Measurements from ENCODE around the gene GPC1. TPM values are rescaled to one million over a fixed set of nuclear protein-coding genes. Genes with fewer than 3 reads are reported as not detected.
A peak's percentile ranks its signal among the peaks of the same experiment; 100 is the strongest.

Gene GPC1
- total RNA-seq, 4 donors from 2014 or later = 4.4 to 18.2 (median 7.1) TPM

DNA sequence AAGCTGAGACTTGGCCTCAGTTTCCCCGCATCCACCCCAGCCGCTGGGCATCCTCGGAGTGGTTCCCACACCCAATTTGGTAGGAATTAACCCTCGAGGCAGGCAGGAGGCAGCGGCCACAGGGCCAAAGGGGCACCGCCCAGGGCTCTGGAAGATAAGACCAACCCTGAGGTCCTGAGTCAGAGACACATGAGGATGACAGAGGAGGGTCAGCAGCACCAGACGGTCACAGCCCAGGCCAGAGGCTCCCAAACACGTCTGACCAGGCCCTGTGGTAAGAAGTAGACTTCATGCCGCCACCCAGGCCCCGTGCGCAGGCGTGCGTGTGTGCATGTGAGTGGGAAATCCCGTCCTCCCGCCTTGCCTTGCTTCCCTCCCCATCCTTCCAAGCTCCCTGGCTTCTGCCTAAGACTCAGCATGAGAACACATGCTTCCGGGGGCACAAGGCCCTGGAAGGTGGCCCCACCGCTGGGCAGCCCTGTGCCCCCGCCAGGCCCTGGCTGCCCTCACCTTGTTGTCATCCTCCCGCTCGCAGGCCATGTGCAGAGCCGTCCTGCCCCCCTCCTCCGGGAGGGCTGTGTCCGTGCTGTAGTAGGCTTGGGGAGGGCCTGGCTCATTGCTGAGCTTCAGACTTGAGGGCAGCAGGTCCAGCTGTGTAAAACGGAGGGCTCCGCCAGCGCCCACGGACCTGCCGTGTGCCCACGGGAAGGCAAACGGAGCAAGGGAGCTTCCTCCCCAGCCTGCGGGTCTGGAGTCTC lies 76.1 kb downstream of the GPC1 start:
- Histone ChIP-seq H3K27me3 (no peaks in the 10 kb centered on the region), H3K4me3 (no peak overlapping the region), H3K36me3 (peaks cover 0 to 15% (median 0%) of the 10 kb centered on the region in 3 donors), H3K4me1 (peaks cover 0 to 4% (median 4%) of the 10 kb centered on the region in 4 donors), H3K9me3 (no peaks in the 10 kb centered on the region), H3K27ac (no peak overlapping the region)
- DNase-seq = peak in 1 of 3 donors; percentile 39
- TF ChIP-seq, protein P1, sequence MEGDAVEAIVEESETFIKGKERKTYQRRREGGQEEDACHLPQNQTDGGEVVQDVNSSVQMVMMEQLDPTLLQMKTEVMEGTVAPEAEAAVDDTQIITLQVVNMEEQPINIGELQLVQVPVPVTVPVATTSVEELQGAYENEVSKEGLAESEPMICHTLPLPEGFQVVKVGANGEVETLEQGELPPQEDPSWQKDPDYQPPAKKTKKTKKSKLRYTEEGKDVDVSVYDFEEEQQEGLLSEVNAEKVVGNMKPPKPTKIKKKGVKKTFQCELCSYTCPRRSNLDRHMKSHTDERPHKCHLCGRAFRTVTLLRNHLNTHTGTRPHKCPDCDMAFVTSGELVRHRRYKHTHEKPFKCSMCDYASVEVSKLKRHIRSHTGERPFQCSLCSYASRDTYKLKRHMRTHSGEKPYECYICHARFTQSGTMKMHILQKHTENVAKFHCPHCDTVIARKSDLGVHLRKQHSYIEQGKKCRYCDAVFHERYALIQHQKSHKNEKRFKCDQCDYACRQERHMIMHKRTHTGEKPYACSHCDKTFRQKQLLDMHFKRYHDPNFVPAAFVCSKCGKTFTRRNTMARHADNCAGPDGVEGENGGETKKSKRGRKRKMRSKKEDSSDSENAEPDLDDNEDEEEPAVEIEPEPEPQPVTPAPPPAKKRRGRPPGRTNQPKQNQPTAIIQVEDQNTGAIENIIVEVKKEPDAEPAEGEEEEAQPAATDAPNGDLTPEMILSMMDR (IDR thresholded peaks at IDR 0.05) = no peak
- TF ChIP-seq POLR2A (IDR thresholded peaks at IDR 0.05) = no peak

DNA sequence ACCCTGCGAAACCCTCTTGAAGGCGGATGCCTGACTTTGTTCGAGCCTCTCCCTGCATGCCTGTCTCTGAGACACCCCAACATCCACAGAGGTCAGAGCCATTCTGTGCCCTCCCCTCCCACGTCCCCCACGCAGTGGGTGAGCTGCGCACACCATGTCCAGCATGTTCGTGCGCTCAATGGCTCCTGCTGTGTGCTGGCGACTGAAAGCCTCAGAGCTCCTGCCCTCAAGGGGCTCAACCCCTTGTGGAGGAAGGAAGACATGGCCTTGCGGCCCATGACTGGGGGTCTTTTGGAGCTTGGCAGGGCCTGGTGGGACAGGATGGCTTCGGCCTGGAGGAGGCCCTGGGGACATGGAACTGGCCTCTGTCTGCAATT lies 76.6 kb downstream of the GPC1 start:
- no peak for TF ChIP-seq POLR2A (IDR thresholded peaks at IDR 0.05)
- TF ChIP-seq, protein P1 (IDR thresholded peaks at IDR 0.05) = no peak
- peaks cover 0 to 4% (median 4%) of the 10 kb centered on the region in 4 donors for H3K4me1 ChIP-seq
- H3K4me3 ChIP-seq = no peak overlapping the region
- H3K27ac ChIP-seq = no peak overlapping the region
- no peak for DNase-seq
- no peaks in the 10 kb centered on the region for H3K27me3 ChIP-seq
- H3K9me3 ChIP-seq = no peaks in the 10 kb centered on the region
- H3K36me3 ChIP-seq = peaks cover 0 to 15% (median 0%) of the 10 kb centered on the region in 3 donors

DNA sequence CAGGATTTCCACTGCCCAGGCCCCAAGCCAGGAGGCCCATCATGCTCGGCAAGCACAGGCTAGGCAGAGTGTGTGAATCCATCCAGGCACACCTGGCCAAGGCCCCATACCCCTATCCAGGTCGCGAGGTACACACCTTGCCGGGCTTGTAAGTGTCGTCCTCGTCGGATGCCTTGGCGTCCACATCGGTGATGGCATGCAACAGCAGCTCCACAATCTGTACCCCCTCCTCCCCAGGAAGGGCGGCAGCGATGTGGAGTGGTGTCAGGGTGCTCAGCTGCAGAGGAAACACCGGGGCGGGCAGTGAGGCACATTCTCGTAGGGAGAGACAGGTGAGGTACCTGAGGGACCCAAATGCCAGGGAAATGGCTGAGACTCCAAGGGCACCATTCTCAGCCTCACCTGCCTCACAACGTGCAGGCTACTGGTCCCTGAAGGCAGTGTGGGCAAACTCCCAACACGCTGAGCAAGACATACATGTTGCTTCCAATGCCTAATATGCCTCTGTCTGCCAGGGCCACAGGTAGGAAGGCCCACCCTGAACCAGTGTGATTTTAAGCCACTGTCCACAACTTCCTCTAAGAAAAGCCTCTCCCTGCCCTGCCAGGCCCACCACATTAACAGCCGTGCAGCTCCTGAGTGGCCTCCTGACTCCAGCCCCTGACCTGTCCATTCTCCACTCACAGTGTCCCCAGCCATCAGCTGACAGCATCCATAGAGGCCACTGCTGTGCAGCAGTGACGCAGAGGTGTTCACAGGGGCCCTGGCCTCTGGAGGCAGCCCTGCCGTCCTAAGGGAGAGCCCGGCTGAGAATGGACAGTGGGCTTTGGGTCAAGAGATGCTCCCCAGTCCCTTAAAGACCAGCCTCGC lies 77.4 kb downstream of the GPC1 start:
- H3K36me3 ChIP-seq = peaks cover 0 to 15% (median 0%) of the 10 kb centered on the region in 3 donors
- H3K4me3 ChIP-seq = no peak overlapping the region
- no peaks in the 10 kb centered on the region for H3K27me3 ChIP-seq
- H3K9me3 ChIP-seq = no peaks in the 10 kb centered on the region
- H3K4me1 ChIP-seq = peaks cover 0 to 4% (median 4%) of the 10 kb centered on the region in 4 donors
- DNase-seq = peak in 1 of 3 donors; percentile 36
- no peak overlapping the region for H3K27ac ChIP-seq
- TF ChIP-seq POLR2A (IDR thresholded peaks at IDR 0.05) = no peak
- TF ChIP-seq, protein P1 (IDR thresholded peaks at IDR 0.05) = no peak

DNA sequence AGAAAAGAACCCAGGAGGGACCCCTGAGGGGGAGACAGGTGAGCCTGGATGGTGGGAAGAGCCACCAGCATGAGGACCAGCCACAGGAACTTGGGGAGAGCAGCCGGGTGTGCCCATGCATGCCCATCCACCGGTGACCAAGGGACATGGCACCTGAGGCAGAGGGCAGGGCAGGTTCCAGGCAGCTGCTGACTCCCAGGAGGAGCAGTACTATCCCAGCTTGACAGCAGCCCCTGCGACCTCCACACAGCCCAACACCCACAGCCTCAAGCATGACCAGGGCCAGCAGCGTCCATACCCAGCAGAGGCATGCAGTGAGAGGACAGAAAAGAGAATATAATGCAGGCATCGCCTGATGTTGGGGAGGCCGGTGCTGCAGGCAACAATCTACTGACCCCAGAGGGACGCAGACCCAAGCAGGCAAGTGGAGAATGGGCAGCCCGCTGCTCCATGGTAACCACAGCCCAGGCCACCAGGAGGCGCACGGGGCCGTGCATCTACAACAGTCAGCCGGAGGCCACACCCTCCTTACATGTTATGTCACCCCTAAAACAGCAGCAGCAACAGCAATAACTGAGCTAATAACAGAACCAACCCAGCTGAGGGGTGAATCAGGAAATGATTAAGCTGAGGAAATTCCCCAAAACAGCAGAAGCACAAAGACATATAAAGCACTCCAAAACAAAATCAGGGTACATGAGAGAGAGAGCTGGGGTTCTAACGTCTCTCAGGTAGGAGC lies 78.3 kb downstream of the GPC1 start:
- H3K27me3 ChIP-seq = no peaks in the 10 kb centered on the region
- no peak for TF ChIP-seq POLR2A (IDR thresholded peaks at IDR 0.05)
- TF ChIP-seq, protein P1 (IDR thresholded peaks at IDR 0.05) = peak; percentile 73 to 89 (median 84)
- DNase-seq = peak; percentile 86 to 92 (median 88)
- H3K4me3 ChIP-seq = no peak overlapping the region
- H3K4me1 ChIP-seq = peaks cover 0 to 4% (median 4%) of the 10 kb centered on the region in 4 donors
- H3K9me3 ChIP-seq = no peaks in the 10 kb centered on the region
- no peak overlapping the region for H3K27ac ChIP-seq
- H3K36me3 ChIP-seq = peaks cover 0 to 15% (median 0%) of the 10 kb centered on the region in 3 donors

DNA sequence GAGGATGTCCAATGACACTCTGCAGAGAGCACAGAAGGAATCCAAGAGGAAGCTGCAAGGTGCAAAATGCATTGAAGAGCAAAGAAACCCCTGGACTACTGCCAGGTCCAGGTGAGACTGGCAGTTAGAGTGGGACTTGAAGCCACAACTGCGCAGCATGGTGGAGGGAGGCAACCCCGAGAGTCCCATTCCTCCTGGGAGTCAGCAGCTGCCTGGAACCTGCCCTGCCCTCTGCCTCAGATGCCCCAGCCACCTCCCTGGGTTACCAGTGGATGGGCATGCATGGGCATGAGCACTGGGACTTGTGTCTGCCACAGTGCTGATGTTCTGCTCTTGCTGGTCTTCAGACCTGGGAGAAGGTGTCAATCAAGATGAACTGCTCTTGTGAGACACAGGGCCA lies 79.2 kb downstream of the GPC1 start:
- TF ChIP-seq, protein P1 (IDR thresholded peaks at IDR 0.05) = no peak
- TF ChIP-seq POLR2A (IDR thresholded peaks at IDR 0.05) = no peak
- Histone ChIP-seq H3K4me1 (peaks cover 0 to 4% (median 4%) of the 10 kb centered on the region in 4 donors), H3K9me3 (no peaks in the 10 kb centered on the region), H3K27ac (no peak overlapping the region), H3K36me3 (peaks cover 0 to 15% (median 0%) of the 10 kb centered on the region in 3 donors), H3K4me3 (no peak overlapping the region), H3K27me3 (no peaks in the 10 kb centered on the region)
- DNase-seq = peak in 1 of 3 donors; percentile 37

All from Peyer's patch (tissue), 4 donors.